ENCODE data around the gene MMD. TPM values are rescaled to one million over a fixed set of nuclear protein-coding genes. Genes with fewer than 3 reads are reported as not detected.
"Not testable (repeated sequence)": the region's sequence is repeated elsewhere in the genome, so short reads cannot be mapped to it uniquely, and the experiment has no call there.

Gene MMD
- total RNA-seq, 2 donors from 2014 or later: 35.0 to 39.3 TPM

DNA sequence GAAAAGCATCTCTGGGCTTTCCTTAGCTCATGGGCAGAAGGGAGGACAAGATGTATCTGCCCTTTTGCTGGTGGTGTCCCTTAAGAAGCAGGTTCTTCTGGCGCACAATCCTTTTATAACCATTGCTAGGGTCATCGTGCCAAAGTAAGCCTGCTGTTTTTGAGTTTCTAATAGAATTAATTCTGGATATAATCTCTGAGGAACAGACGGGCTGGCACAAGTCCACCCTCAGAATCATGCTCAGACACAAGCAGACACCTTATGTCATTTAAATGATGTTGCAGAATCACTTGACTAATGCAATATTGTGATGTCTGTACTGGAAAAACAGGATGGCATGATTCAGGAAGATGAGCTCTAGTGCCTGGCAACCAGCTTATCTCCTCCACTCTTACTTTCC, 18.8 kb upstream of the MMD start:
- DNase-seq: no peak
- H3K27ac Mint-ChIP-seq: no peak overlapping the region
- ATAC-seq (replicated peaks in 1 of 2): no peak
- H3K4me3 Mint-ChIP-seq: no peak overlapping the region
- H3K4me1 Mint-ChIP-seq (ENCODE audit: low read depth): peaks cover 21% of the 10 kb centered on the region
- H3K9me3 Mint-ChIP-seq: no peaks in the 10 kb centered on the region
- H3K27me3 Mint-ChIP-seq (ENCODE audit: low read depth): peaks cover 45% of the 10 kb centered on the region
- no peaks in the 10 kb centered on the region for H3K36me3 Mint-ChIP-seq (ENCODE audit: insufficient read depth in 2 of 2)

DNA sequence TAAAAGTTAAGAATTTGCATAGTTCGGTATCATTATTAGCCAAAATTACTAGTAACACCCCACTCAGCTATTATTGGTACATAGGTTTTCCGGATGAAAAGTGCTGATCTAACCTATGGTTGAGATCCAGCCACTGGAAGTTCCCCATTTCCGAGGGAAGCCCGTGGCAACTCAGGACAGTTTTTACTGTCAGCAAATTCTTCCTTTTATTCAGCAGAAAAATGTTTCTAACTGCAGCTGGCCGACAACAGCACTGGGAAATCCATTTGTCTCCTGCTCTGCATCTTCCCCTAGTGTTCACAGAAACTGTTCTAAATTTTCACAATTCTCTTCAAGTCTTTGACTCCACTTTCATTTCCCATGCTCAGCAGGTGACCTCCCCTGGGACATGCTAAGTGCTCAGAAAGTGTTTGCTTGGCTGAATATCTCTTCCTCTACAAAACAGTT, 15.5 kb upstream of the MMD start:
- Mint-ChIP-seq H3K36me3 (ENCODE audit: insufficient read depth in 2 of 2) (no peaks in the 10 kb centered on the region), H3K4me3 (peak overlapping the region; percentile 14 to 38), H3K27ac (no peak overlapping the region), H3K27me3 (ENCODE audit: low read depth) (peaks cover 47% of the 10 kb centered on the region), H3K9me3 (no peaks in the 10 kb centered on the region), H3K4me1 (ENCODE audit: low read depth) (peaks cover 53% of the 10 kb centered on the region)
- ATAC-seq (replicated peaks in 1 of 2) (no peak), DNase-seq (no peak)

DNA sequence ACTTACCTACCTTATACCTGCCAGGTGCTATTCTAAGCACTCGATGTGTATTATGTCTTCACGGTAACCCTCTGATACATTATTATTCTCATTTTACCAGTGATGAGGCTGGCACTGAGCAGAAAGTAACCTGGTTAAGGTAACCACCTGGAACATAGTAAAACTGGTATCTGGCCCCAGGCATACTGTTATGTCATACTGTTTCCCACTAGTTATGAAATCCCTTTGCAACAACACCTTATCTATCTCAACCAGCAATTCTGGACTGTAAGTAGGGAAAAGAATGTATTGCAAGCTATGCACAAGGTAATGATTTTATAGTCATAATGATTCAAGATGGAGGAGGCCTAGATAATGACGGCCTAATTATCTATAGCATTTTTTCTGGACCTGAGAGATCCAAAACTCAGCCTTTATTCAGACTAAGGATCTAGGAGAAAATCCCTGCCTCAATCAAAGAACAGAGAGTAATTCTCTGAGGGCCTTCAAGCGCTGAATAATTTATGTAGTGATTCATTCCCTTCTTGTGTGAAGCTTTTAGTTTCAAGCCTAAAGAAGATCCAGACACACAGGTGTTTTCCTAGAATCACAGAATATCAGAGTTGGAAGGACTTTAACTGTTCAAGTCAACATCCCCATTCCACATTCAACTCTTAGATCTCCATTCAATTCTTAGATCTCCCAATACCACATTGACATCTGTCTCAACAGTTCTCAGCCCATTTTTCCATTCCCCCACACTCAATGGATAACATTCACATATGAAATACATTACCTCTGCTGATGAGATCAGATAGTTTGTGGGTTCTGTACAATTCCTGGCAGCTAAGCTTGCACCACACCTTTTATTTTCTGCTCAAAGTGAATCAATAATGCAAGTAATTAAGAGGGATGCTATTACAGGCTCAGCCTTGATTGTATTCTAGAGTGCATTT, 14.9 kb upstream of the MMD start:
- Mint-ChIP-seq H3K27me3 (ENCODE audit: low read depth) (peaks cover 47% of the 10 kb centered on the region), H3K36me3 (ENCODE audit: insufficient read depth in 2 of 2) (no peaks in the 10 kb centered on the region), H3K4me3 (peak overlapping the region; percentile 22 to 38), H3K27ac (peak overlapping the region; percentile 10), H3K9me3 (no peaks in the 10 kb centered on the region), H3K4me1 (ENCODE audit: low read depth) (peaks cover 59% of the 10 kb centered on the region)
- ATAC-seq (replicated peaks in 1 of 2) (peak; percentile 18 to 40), DNase-seq (no peak)

GRCh38 chr17:55435408-55435807, 13.8 kb upstream of the MMD start:
- H3K27me3 Mint-ChIP-seq (ENCODE audit: low read depth): peaks cover 52% of the 10 kb centered on the region
- ATAC-seq (replicated peaks in 1 of 2) (no peak), DNase-seq (no peak)
- peak overlapping the region in 1 of 2 donors; percentile 13 for H3K4me3 Mint-ChIP-seq
- no peak overlapping the region for H3K27ac Mint-ChIP-seq
- no peaks in the 10 kb centered on the region for H3K36me3 Mint-ChIP-seq (ENCODE audit: insufficient read depth in 2 of 2)
- peaks cover 67% of the 10 kb centered on the region for H3K4me1 Mint-ChIP-seq (ENCODE audit: low read depth)
- H3K9me3 Mint-ChIP-seq: no peaks in the 10 kb centered on the region

GRCh38 chr17:55434721-55435120, 13.1 kb upstream of the MMD start:
- no peaks in the 10 kb centered on the region for H3K9me3 Mint-ChIP-seq
- peak overlapping the region in 1 of 2 donors; percentile 13 for H3K4me3 Mint-ChIP-seq
- ATAC-seq (replicated peaks in 1 of 2) (peak; percentile 88 to 91), DNase-seq (peak; percentile 52 to 65)
- H3K4me1 Mint-ChIP-seq (ENCODE audit: low read depth): peaks cover 67% of the 10 kb centered on the region
- no peaks in the 10 kb centered on the region for H3K36me3 Mint-ChIP-seq (ENCODE audit: insufficient read depth in 2 of 2)
- H3K27ac Mint-ChIP-seq: no peak overlapping the region
- H3K27me3 Mint-ChIP-seq (ENCODE audit: low read depth): peaks cover 45% of the 10 kb centered on the region

- H3K4me3 Mint-ChIP-seq: no peak overlapping the region
- H3K27me3 Mint-ChIP-seq (ENCODE audit: low read depth): peaks cover 42% of the 10 kb centered on the region
- DNase-seq: no peak
- H3K4me1 Mint-ChIP-seq (ENCODE audit: low read depth): peaks cover 67% of the 10 kb centered on the region
- H3K9me3 Mint-ChIP-seq: no peaks in the 10 kb centered on the region
- H3K27ac Mint-ChIP-seq: no peak overlapping the region
- ATAC-seq (replicated peaks in 1 of 2): no peak
- H3K36me3 Mint-ChIP-seq (ENCODE audit: insufficient read depth in 2 of 2): no peaks in the 10 kb centered on the region
These were observed 12.2 kb upstream of the MMD start for GRCh38 chr17:55433629-55434422.

- H3K9me3 Mint-ChIP-seq: no peaks in the 10 kb centered on the region
- H3K4me3 Mint-ChIP-seq: peak overlapping the region; percentile 68 to 82
- H3K27ac Mint-ChIP-seq: peak overlapping the region; percentile 87
- no peaks in the 10 kb centered on the region for H3K36me3 Mint-ChIP-seq (ENCODE audit: insufficient read depth in 2 of 2)
- no peak for DNase-seq
- H3K27me3 Mint-ChIP-seq (ENCODE audit: low read depth): peaks cover 38% of the 10 kb centered on the region
- ATAC-seq (replicated peaks in 1 of 2): peak; percentile 36 to 45
- peaks cover 67% of the 10 kb centered on the region for H3K4me1 Mint-ChIP-seq (ENCODE audit: low read depth)
These were observed 11.5 kb upstream of the MMD start for GRCh38 chr17:55433029-55433628.

GRCh38 chr17:55432358-55433028, 10.9 kb upstream of the MMD start:
- H3K36me3 Mint-ChIP-seq (ENCODE audit: insufficient read depth in 2 of 2): no peaks in the 10 kb centered on the region
- no peaks in the 10 kb centered on the region for H3K9me3 Mint-ChIP-seq
- peak overlapping the region; percentile 68 to 82 for H3K4me3 Mint-ChIP-seq
- DNase-seq: no peak
- H3K27me3 Mint-ChIP-seq (ENCODE audit: low read depth): peaks cover 31% of the 10 kb centered on the region
- H3K4me1 Mint-ChIP-seq (ENCODE audit: low read depth): peaks cover 69% of the 10 kb centered on the region
- peak overlapping the region; percentile 87 for H3K27ac Mint-ChIP-seq
- peak in 1 of 2 donors; percentile 29 for ATAC-seq (replicated peaks in 1 of 2)

DNA sequence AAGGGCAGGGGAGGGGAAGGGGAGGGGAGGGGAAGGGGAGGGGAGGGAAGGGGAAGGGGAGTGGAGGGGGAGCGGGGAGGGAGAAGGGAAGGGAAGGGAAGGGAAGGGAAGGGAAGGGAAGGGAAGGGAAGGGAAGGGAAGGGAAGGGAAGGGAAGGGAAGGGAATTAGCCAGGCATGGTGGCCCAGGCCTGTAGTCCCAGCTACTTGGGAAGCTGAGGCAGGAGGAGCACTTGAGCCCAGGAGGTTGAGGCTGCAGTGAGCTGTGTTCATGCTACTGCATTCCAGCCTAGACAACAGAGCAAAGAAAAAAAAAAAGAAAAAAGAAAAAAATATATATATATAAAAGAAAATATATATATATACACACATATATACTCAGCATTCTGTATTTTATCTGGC, 10.3 kb upstream of the MMD start:
- not testable (repeated sequence) for H3K27ac Mint-ChIP-seq; DNase-seq; ATAC-seq (replicated peaks in 1 of 2); H3K9me3 Mint-ChIP-seq; H3K36me3 Mint-ChIP-seq (ENCODE audit: insufficient read depth in 2 of 2)
- Mint-ChIP-seq H3K4me3 (peak overlapping the region in 1 of 2 donors; percentile 82), H3K27me3 (ENCODE audit: low read depth) (peaks cover 25% of the 10 kb centered on the region), H3K4me1 (ENCODE audit: low read depth) (peaks cover 69% of the 10 kb centered on the region)

DNA sequence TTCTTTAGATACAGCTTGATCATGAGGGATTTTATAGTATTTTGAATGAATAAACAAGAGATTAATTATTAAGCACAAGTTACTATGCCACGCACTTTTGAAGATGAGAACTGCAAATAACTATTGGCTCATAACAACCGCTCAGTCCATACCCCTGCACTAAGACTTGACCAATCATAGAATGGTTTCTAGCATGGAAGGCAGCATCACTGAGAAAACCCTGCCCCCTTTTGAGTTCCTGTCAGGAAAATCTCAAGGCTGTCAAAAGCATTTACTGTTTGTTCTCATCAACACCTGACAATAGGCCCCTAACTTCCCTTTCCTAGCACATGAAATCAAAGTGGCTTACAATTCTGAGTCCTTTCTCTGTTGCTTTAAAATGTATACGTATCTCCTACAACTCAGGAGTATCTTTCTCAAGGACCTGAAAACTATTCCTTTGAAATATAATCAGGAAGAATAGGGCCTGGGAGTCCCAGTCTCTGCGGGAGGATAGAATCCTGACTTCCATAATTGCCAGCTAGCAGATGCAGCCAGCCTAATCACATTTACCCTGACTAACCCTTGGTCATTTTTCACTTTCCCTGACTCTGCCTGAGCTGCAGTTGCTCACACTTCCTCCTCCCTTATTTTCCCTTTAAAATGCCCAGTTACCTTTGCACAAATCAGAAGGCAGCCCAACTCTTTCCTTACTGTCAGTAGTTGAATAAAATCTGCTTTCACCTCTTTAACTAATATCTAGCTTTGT, 9.1 kb upstream of the MMD start:
- Mint-ChIP-seq H3K27ac (no peak overlapping the region), H3K4me3 (no peak overlapping the region), H3K9me3 (no peaks in the 10 kb centered on the region), H3K27me3 (ENCODE audit: low read depth) (peaks cover 21% of the 10 kb centered on the region), H3K36me3 (ENCODE audit: insufficient read depth in 2 of 2) (no peaks in the 10 kb centered on the region), H3K4me1 (ENCODE audit: low read depth) (peaks cover 63% of the 10 kb centered on the region)
- DNase-seq (no peak), ATAC-seq (replicated peaks in 1 of 2) (no peak)

DNA sequence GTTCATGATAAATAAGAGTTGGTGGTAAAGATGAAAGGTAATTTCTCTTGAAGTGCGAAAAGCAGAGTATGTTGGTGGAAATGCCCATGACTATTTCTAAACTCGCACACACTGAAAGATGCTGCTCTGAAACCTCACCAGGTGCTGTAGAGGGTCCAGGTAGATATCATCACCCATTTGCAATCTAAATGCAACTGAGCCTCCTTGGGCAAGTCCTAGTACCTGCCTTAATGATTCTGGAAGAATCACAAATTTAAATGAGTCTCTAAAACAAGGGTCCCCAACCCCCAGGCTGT, 5.9 kb upstream of the MMD start:
- ATAC-seq (replicated peaks in 1 of 2) (peak; percentile 16 to 38), DNase-seq (no peak)
- Mint-ChIP-seq H3K9me3 (no peaks in the 10 kb centered on the region), H3K4me1 (ENCODE audit: low read depth) (peaks cover 40% of the 10 kb centered on the region), H3K27me3 (ENCODE audit: low read depth) (peaks cover 45% of the 10 kb centered on the region), H3K4me3 (no peak overlapping the region), H3K27ac (no peak overlapping the region), H3K36me3 (ENCODE audit: insufficient read depth in 2 of 2) (no peaks in the 10 kb centered on the region)

Measured in activated T-cell treated with anti-CD3 and anti-CD28 coated beads, Interleukin-2, amount 50 U/mL, for 72 hours (primary cell).